AG04449 (cell line): ENCODE results near the gene ANO2.

Source experiments
- CTCF ChIA-PET: fragments of 350-600 bp; formaldehyde crosslinking; extraction: SDS; loops from one replicate; lab custom pipeline; 2021; ENCODE audit warnings: antibody characterized with exemption; lab: Yijun Ruan, JAX
- POLR2A ChIA-PET: fragments of 400-600, 350-600 bp; formaldehyde crosslinking; extraction: SDS; loops from one replicate; lab custom pipeline; 2020; ENCODE audit warnings: antibody characterized with exemption, inconsistent platforms; lab: Yijun Ruan, JAX
- DNase-seq: peaks from one replicate; pipeline ENCODE4 v3.0.0-alpha.2; 2010; ENCODE audit warnings: low read depth, low spot score
- H3K4me3 ChIP-seq: 2 replicates; pipeline ENCODE4 v1.5.1; 2011; ENCODE audit warnings: low read depth, mild to moderate bottlenecking, control low read depth, low read length
- TF ChIP-seq, protein P1 (sequence below): IDR thresholded peaks from one replicate; pipeline ENCODE4 v1.5.1; 2011; ENCODE audit warnings: mild to moderate bottlenecking, moderate library complexity, low read length, control low read depth, inconsistent platforms; ENCODE audit not compliant: insufficient read depth; ENCODE audit errors: missing control alignments

Gene ANO2

DNA sequence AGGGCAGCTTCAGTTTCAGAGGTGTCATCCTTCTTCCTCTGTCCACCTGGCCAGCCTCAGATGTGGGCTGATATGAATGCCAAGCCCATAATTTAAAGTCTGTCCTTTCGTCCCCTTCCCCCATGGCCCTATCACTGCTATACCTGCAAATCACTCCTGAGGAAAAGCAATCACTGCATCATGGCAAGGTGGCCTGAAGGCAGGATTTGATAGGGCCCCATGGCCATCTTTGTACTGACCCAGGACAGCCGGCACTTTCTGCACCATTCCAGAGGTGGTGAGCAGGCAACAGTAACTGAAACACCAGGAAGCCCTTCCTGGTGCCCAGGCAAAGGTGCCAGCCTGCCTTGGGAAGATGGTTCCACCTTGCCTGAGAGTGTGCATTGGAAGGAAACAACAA is 60.8 kb downstream of the ANO2 start:
- ChIA-PET POLR2A (no interaction called here), CTCF (no interaction called here)
- DNase-seq, result no peak
- no peak overlapping the region for H3K4me3 ChIP-seq
- TF ChIP-seq, protein P1, sequence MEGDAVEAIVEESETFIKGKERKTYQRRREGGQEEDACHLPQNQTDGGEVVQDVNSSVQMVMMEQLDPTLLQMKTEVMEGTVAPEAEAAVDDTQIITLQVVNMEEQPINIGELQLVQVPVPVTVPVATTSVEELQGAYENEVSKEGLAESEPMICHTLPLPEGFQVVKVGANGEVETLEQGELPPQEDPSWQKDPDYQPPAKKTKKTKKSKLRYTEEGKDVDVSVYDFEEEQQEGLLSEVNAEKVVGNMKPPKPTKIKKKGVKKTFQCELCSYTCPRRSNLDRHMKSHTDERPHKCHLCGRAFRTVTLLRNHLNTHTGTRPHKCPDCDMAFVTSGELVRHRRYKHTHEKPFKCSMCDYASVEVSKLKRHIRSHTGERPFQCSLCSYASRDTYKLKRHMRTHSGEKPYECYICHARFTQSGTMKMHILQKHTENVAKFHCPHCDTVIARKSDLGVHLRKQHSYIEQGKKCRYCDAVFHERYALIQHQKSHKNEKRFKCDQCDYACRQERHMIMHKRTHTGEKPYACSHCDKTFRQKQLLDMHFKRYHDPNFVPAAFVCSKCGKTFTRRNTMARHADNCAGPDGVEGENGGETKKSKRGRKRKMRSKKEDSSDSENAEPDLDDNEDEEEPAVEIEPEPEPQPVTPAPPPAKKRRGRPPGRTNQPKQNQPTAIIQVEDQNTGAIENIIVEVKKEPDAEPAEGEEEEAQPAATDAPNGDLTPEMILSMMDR, result no peak

DNA sequence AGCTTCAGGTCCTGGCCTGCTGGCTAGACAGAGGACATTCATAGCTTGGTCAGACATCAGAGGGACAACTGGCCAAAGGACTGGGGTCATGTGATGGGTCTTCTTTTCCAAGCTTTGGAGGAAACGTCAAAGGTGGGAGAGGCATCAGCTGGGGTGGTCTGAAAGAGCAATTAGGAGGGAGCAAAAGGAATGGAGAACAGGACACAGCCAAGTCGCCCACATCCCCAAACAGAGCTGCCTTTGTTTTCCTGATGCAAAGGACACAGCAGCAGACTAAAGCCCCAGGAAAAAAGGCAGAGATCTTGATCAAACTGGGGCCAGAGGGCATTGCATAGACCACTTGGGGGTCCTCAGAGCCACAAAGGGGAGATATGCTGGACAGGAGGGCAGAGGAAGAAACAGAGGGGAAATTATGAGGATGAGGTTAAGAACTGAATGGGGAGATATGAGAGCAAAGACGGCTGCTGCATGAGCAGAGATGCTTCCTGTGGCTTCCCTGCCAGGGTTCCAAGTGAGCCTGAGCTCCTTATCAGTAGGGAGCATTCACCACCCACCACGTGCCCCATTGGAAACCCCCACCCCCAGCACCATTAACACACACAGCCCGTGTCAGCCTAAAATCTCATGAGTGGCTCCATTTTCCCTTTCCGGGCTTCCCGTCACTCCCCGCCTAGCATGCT is 62.4 kb downstream of the ANO2 start:
- ChIA-PET POLR2A (no interaction called here), CTCF (interaction anchor here (1.0 kb wide), 1 partner anchor 138 kb away, joined by 3 read pairs; no protein-coding TSS in a partner anchor)
- no peak overlapping the region for H3K4me3 ChIP-seq
- DNase-seq, result no peak
- TF ChIP-seq, protein P1, result no peak

DNA sequence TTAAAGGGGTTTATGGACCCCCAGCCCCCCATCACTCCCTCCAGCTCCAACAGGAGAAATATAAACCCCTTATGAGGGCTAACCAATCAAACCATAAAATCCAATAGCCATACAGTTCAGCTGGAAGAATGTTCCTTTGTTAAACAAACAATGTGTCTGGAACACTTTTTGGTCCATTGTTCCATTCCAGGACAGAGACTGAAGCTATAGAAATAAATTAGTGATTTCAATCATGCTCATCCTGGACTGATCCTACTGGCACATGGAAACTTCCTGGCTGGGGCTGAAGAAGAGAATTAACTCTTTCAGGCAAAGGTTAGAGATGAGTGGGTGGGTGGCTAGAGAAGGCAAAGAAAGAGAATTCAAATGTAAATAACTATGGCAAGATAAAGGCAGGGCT is 63.4 kb downstream of the ANO2 start:
- no peak for DNase-seq
- ChIA-PET CTCF (no interaction called here), POLR2A (no interaction called here)
- TF ChIP-seq, protein P1, result no peak
- no peak overlapping the region for H3K4me3 ChIP-seq

DNA sequence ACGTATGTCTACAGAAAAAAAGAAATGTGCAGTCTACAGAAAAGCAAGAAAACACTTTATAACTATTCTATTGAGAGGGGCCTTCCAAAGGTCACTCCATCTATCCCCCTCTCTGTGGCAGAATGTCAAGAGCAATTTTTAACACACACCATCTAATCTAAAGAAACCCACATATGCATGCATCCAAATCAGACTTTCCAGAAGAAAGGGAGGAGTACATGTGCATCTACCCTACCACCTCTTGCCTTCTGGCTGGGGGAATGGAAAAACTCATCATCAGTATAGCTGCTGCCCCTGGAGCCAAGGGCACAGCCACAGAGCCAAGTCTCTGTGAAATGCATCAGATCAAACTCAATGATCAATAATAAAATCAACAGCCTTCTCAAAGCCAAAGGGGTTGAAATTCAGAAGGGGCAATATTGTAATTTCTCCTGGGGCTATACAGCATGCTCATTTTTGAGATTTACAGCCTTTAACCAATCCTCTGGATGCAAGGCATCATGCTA is 63.9 kb downstream of the ANO2 start:
- ChIA-PET CTCF (no interaction called here), POLR2A (no interaction called here)
- no peak for DNase-seq
- TF ChIP-seq, protein P1, result no peak
- no peak overlapping the region for H3K4me3 ChIP-seq

DNA sequence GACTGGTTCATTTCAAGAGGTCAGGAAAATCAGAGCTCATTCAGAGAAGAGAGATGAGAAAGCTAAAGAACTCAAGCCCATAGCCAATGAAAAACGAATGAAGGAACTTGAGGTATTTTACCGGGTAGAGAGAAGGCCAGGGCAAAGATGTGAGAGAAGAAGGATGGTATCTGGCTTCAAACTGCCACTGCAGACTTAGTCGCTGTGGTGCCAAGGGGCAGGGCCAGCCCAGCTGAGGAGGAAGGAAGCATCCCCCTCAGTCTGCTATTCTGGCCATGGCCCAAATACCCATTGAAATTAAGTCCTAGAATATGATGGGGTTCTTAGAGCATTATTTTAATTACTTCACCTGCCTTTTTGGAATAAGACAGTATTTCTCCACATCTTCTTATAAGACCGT is 69.2 kb downstream of the ANO2 start:
- H3K4me3 ChIP-seq, result no peak overlapping the region
- ChIA-PET CTCF (interaction anchor here (3.6 to 5.8 kb wide), 2 partner anchors 130 to 447 kb away, joined by 43 to 44 read pairs; no protein-coding TSS in a partner anchor), POLR2A (no interaction called here)
- TF ChIP-seq, protein P1, result no peak
- no peak for DNase-seq

DNA sequence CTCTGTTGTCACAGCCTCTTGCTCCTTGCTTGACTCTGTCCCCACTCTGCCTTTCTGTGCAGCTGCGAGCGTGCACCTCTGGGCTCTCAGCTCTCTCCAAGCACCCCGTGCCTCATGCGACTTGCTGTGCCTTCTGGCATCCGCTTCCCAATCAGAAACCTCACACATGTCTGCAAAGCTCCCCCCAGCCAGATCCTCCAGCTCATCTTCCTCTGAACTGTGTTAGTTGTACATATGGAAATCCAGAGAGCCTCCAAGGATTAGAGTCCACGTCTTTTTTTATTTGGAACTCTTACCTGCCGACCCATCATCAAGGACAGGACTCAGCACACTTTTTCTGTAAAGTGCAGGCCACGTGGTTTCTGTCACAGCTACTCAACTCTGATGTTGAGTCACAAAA is 70.5 kb downstream of the ANO2 start:
- TF ChIP-seq, protein P1, result no peak
- DNase-seq, result no peak
- ChIA-PET CTCF (interaction anchor here (1.0 to 5.8 kb wide), 4 partner anchors 125 to 703 kb away, joined by 3 to 44 read pairs (median 24); no protein-coding TSS in a partner anchor), POLR2A (no interaction called here)
- no peak overlapping the region for H3K4me3 ChIP-seq
